GM19397 (cell line): ENCODE data around the gene ANXA7.
"Not testable (repeated sequence)": the region's sequence is repeated elsewhere in the genome, so short reads cannot be mapped to it uniquely, and the experiment has no call there.

ENCODE experiments used
- ATAC-seq: cut with Tn5 transposase; IDR thresholded peaks from one replicate; pipeline ENCODE4 v1.9.1; 2021; ENCODE audit warnings: mild to moderate bottlenecking, moderate library complexity; ENCODE audit not compliant: unreplicated experiment

ANXA7 gene

GRCh38 chr10:73344269-73344668 is 69.6 kb downstream of the ANXA7 start:
- ATAC-seq = no peak

GRCh38 chr10:73340121-73340520 is 73.7 kb downstream of the ANXA7 start:
- ATAC-seq = no peak

GRCh38 chr10:73339436-73339835 is 74.4 kb downstream of the ANXA7 start:
- no peak for ATAC-seq

GRCh38 chr10:73338801-73339368 is 75.0 kb downstream of the ANXA7 start:
- ATAC-seq = no peak

- ATAC-seq = no peak
These were observed 80.7 kb downstream of the ANXA7 start for GRCh38 chr10:73333202-73333601.

GRCh38 chr10:73332379-73332778 is 81.5 kb downstream of the ANXA7 start:
- ATAC-seq = no peak

GRCh38 chr10:73328523-73328922 is 85.3 kb downstream of the ANXA7 start:
- ATAC-seq = not testable (repeated sequence)

GRCh38 chr10:73325290-73325689 is 88.6 kb downstream of the ANXA7 start:
- ATAC-seq = not testable (repeated sequence)
